ENCODE data around the gene PSMD6.

The PSMD6 gene

GRCh38 chr3:63975723-63976122 lies 47.6 kb downstream of the PSMD6 start:
- no peak for ATAC-seq

DNA sequence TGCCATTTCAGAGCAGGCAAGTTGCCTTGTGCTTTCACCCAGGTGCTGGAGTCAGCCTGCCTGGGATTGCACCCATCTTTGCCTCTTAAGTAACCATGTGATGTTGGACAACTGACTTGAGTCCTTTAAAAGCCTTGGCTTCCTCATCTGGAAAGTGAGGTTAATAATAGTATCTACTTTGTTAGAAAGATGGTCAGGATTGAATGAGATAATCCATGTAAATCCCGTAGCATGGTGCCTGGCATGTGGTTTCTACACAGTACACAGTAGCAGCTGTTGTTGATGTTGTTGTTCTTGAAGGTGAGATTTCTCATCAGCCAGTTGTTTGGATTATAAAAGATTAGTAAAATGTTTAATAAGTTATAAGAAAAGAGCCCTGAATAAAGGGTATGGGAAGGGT lies 48.8 kb downstream of the PSMD6 start:
- ATAC-seq: no peak

- no peak for ATAC-seq
Observed at GRCh38 chr3:63973406-63973805, 49.9 kb downstream of the PSMD6 start.

GRCh38 chr3:63972987-63973386 lies 50.3 kb downstream of the PSMD6 start:
- no peak for ATAC-seq

DNA sequence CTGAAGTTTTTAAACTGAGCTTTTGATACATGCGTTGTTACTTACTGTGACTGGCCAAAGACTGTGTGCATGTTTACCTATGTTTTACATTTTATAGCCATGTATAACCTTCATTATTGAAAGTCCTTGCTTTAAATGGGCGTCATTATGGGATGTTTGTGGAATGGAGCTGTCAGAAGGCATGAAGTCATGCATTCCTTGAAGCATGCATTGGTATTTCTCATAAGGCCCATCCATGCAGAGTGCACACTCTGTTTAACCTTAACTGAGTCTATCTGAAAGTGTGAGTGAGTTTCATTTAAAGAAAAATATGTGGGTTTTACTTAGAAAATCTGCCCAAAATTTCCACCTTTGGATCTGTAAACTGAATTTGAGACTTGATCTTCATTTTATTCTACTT lies 51.1 kb downstream of the PSMD6 start:
- ATAC-seq: peak; percentile 50 to 56

GRCh38 chr3:63970631-63971475 lies 52.4 kb downstream of the PSMD6 start:
- ATAC-seq: no peak

- ATAC-seq: peak in 1 of 2 donors; percentile 40
Observed at GRCh38 chr3:63969876-63970275, 53.4 kb downstream of the PSMD6 start.

DNA sequence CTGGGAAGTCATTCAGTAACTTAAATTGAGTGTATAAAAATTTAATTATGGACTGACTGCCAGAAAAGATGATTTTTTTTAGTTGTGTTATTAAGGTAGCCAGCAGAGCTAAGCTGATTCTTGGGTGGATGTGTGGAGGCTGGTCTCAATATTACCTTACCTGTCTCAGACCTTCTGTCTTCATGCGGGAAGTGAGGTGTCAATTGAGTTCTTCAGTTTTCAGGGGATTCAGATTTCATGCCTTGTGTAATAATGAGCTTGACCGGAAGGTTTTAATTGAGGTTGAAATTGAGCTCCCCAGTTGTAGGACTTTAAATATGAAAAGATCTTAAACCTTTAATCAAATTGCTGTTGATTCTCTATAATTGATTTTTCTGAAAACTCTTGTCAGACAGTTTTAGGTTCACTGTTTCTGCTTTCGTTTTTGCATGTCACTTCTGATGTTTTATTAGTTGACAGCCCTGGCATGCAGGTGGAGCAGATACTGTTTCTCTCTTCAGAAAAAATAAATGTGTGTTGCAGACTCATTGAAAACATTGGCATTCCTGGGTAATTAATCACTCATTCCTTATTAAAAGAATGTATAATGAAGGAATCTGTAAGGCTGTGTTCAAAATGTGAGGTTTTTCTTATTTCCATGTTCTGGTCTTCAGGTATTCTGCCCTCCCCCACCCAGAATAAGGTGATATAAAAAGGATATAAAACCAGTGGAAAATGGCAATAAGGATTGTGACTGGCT lies 54.5 kb downstream of the PSMD6 start:
- peak in 1 of 2 donors; percentile 21 for ATAC-seq

GRCh38 chr3:63967675-63968611 lies 55.4 kb downstream of the PSMD6 start:
- peak; percentile 29 to 44 for ATAC-seq

GRCh38 chr3:63966871-63967270 lies 56.4 kb downstream of the PSMD6 start:
- ATAC-seq: no peak

- no peak for ATAC-seq
Observed at GRCh38 chr3:63966007-63966406, 57.3 kb downstream of the PSMD6 start.

DNA sequence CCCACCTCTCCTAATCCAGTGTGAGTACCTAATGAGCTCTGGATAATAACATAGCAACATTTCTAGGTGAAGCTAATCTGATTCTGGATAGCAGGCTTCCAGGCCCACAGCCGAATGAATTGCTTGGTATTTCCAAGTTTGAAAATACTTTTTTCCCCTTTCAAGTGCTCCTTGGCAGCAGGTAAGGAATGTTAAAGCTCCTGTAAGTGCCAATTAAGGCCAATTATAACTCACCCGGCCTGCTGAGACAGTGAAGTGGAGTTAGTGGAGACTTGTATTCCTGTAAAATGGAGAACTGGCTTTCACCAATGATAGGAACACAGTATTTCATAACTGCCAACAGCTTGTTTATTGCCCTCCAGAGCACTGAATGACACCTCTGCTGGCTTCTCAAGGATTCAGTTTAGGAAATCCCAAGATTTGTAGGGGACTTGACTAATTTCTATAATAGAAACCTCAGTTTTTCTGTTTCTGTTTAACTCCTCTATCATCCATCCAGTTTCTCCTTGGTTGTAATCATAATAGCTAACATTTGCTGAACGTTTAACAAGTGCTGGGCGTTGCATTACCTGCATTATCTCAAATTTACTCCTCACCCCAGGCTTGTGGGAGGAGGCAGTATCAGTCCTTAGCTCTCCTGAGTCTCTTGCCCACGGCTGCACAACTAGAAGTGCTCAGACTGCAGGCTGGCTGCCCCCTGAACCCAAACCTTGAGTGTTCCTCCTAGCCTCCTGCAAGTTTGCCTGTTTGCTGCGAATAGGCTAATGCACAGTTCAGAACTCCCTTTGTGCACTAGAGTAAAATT lies 58.4 kb downstream of the PSMD6 start:
- ATAC-seq: no peak

GRCh38 chr3:63963496-63963895 lies 59.8 kb downstream of the PSMD6 start:
- ATAC-seq: no peak

DNA sequence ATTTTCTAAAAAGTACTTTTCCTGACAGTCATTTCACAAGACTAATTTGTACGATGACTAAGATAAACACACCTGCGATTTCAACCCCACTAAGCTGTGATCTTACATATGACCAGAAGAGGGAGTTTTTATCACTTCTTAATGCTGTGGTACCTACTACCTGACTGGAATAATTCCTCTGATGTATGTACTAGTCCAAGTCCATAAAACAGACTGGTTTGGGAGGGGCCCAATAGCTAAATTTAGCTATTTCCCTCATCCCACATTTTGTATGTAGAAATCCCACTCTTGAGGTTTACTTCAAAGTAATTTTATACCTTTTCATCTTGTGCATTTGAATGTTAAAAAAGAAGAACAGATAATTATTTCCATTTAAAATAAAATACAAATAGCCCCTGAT lies 61.4 kb downstream of the PSMD6 start:
- peak; percentile 87 for ATAC-seq

Measured in activated CD4-positive, CD25-positive, alpha-beta regulatory T cell treated with anti-CD3 and anti-CD28 coated beads, Interleukin-2, amount 50 U/mL, for 24 hours (primary cell).